Activated naive CD4-positive, alpha-beta T cell treated with anti-CD3 and anti-CD28 coated beads for 36 hours (primary cell): ENCODE measurements around the gene PLCL2. TPM values are rescaled to one million over a fixed set of nuclear protein-coding genes. Genes with fewer than 3 reads are reported as not detected.

Source experiments
- CTCF ChIA-PET: fragments of 350-600 bp; sonication (Branson Sonifier 250); formaldehyde crosslinking; loops from one replicate; lab custom pipeline; 2021; ENCODE audit warnings: antibody characterized with exemption; lab: Charles Lee
- DNase-seq: peaks from one replicate; pipeline ENCODE4 v3.0.0-alpha.2; 2020
- H3K27ac Mint-ChIP-seq: one replicate; pipeline ENCODE4 v1.8.0; 2021; ENCODE audit warnings: mild to moderate bottlenecking, mixed read lengths
- H3K27me3 Mint-ChIP-seq: one replicate; pipeline ENCODE4 v1.8.0; 2021; ENCODE audit warnings: low read depth, mixed read lengths
- H3K36me3 Mint-ChIP-seq: one replicate; pipeline ENCODE4 v1.8.0; 2021; ENCODE audit warnings: low read depth, mixed read lengths
- H3K4me1 Mint-ChIP-seq: one replicate; pipeline ENCODE4 v1.8.0; 2021; ENCODE audit warnings: low read depth, mixed read lengths
- H3K4me3 Mint-ChIP-seq: one replicate; pipeline ENCODE4 v1.8.0; 2021; ENCODE audit warnings: mild to moderate bottlenecking, moderate library complexity, mixed read lengths
- H3K9me3 Mint-ChIP-seq: one replicate; pipeline ENCODE4 v1.8.0; 2021; ENCODE audit warnings: mixed read lengths
- intact Hi-C: fragments of 100-400 bp; cut with micrococcal nuclease; formaldehyde crosslinking; loops from one replicate; pipeline ENCODE4 v1.15.1; 2023
- total RNA-seq, 2 experiments: library from RNA; stranded (reverse); gene quantifications; one replicate each; pipeline ENCODE4 v1.2.3, GENCODE V29; 2021

The PLCL2 gene
- total RNA-seq, 2 experiments from 2014 or later, result 19.9 to 20.5 TPM

DNA sequence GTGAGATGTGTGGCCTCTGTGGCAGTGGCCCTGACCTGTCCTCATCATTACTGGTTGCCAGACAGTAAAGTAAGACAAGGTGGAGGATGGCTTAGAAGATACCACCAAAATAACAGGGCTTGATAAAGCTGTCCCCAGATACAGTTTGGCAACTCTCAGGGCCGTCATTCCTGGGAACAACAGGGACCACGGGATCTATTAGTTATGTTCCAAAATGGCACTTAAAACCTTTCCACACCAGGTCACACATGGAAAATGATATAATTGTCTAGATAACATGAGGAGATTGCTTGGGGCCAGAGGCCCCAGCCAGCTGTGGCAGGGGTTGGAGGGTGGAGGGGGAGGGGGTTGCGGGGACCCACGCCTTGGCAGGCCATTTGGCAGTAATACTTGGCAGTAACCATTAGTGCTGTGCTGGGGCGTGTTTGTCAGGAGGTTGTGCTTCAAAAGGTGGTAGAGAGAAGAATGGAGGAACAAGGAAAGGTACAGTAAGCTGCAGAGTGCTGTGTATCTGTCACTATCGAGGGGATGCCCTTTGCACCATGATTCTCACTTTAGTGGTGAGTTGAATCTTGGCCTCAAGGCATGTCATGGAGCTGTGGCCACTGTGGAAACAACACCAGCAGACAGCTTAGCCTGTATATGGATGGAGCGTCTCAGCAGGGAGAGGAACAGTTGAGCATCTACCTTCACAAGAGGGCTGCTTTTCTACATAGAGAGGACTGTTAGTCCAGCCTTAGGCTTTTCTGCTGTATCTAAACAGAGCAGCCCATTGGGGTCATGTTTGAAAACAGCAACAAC lies 14.0 kb downstream of the PLCL2 start:
- no peaks in the 10 kb centered on the region for H3K36me3 Mint-ChIP-seq
- H3K27ac Mint-ChIP-seq, result peak overlapping the region; percentile 48
- peaks cover 86% of the 10 kb centered on the region for H3K4me1 Mint-ChIP-seq
- H3K9me3 Mint-ChIP-seq, result no peaks in the 10 kb centered on the region
- DNase-seq, result no peak
- no peak overlapping the region for H3K4me3 Mint-ChIP-seq
- no peaks in the 10 kb centered on the region for H3K27me3 Mint-ChIP-seq
- intact Hi-C loops, result no loop called here
- CTCF ChIA-PET, result interaction anchor here (1.3 to 3.0 kb wide), 3 partner anchors 9 to 124 kb away, joined by 3 to 9 read pairs (median 4); no protein-coding TSS in a partner anchor

DNA sequence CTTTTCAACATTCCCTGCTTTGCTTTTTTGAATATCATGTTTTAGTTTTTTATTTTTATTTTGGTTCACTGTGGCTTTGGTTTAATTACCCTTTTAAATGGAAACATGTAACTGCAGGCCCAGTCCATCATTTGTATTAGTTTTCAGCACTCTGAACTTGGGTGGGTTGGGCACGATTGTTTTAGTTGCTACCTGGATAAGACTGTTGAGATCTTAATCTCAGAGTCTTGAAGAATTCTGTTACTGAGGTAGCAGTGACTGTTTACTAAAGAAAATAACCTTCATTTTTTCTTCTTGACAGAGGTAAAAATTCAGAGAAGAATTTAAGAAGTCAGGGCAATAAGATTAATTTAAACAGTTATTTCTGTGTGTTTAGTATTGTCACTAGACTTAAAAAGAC lies 15.2 kb downstream of the PLCL2 start:
- Mint-ChIP-seq H3K36me3 (peaks cover 3% of the 10 kb centered on the region), H3K9me3 (peaks cover 3% of the 10 kb centered on the region), H3K27ac (no peak overlapping the region), H3K4me3 (no peak overlapping the region), H3K4me1 (peaks cover 95% of the 10 kb centered on the region), H3K27me3 (no peaks in the 10 kb centered on the region)
- CTCF ChIA-PET, result interaction anchor here (1.3 to 3.0 kb wide), 3 partner anchors 12 to 123 kb away, joined by 3 to 9 read pairs (median 8); no protein-coding TSS in a partner anchor
- intact Hi-C loops, result loop anchor here (5.0 to 10.0 kb wide), 3 partner anchors 122 to 1975 kb away; partner anchors contain the start of gene RFTN1
- DNase-seq, result no peak

DNA sequence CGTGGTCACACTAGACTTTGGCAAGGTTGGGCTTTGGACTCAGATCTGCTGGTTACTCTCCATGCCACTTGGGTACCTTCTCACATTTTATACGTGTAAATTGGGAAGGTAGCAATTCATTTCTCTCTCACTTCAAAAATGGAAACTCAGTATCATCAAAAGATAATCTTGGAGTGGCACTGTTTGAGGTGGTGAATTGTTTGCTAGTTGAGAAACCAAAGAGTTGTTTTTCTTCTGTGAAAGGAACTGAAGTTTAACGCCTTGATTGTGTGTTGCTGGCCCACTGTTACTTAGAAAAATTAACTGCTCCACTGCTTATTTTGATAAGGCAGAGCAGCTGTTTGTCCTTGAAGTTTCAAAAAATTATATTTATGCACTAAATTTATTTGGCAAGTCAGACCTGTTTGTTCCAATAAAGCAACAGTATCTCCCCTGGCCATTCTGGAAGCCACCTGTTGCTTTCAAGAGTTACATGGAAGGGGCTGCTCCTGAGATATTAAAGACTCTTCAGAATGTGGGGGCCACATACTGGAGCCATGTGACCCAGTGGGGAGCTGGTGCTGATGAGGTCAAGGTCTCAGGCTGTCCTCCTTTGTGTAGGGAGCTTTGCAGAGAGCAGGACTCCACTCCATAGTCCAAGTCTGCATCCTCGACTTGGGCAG lies 16.2 kb downstream of the PLCL2 start:
- CTCF ChIA-PET, result interaction anchor here (2.5 to 3.0 kb wide), 2 partner anchors 13 to 15 kb away, joined by 8 to 9 read pairs; no protein-coding TSS in a partner anchor
- no peak for DNase-seq
- peak overlapping the region; percentile 65 for H3K27ac Mint-ChIP-seq
- H3K27me3 Mint-ChIP-seq, result no peaks in the 10 kb centered on the region
- H3K36me3 Mint-ChIP-seq, result peaks cover 3% of the 10 kb centered on the region
- intact Hi-C loops, result loop anchor here (1.0 to 10.0 kb wide), 4 partner anchors 15 to 1974 kb away; partner anchors contain the start of gene RFTN1
- peaks cover 96% of the 10 kb centered on the region for H3K4me1 Mint-ChIP-seq
- H3K4me3 Mint-ChIP-seq, result peak overlapping the region; percentile 17
- H3K9me3 Mint-ChIP-seq, result peaks cover 3% of the 10 kb centered on the region

DNA sequence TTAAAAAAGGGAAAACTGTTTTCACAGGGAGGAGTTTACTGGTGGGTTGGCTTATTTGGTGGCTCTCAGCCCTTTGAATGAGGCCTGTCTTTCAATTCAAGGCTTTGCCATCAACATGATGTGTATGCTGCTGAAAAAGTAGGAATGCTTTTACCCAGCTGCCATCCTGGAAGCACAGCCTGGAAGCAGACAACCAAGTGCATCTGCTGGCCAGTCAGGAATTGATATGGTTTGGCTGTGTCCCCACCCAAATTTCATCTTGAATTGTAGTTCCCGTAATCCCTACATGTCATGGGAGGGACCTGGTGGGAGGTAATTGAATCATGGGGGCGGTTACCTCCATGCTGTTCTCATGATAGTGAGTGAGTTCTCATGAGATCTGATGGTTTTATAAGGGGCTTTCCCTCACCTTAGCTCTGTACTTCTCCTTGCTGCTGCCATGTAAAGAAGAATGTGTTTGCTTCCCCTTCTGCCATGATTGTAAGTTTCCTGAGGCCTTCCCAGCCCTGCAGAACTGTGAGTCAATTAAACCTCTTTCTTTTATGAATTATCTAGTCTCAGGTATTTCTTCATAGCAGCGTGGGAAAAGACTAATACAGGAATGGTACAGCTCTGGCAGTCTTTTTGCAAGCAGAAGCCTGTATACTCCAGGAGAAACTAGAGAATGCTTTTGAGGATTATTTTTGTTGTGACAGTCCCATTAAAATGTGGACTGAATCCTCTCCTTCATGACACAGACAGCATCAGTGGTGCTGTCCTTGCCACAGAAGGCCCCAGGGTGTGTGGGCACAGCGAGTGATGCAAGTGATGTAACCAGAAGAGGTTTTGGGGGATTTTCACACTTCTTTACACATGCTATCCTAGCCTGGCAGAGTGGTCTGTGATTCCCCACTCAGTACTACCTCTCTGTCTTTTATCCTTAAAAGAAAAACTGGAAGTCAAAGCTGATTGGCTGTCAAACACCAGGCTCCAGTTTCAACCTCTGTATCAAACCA lies 20.0 kb downstream of the PLCL2 start:
- peak; percentile 60 for DNase-seq
- peak overlapping the region; percentile 82 for H3K27ac Mint-ChIP-seq
- no peaks in the 10 kb centered on the region for H3K27me3 Mint-ChIP-seq
- H3K4me1 Mint-ChIP-seq, result peaks cover 81% of the 10 kb centered on the region
- CTCF ChIA-PET, result no interaction called here
- intact Hi-C loops, result loop anchor here (1.0 to 10.0 kb wide), 4 partner anchors 13 to 1970 kb away; partner anchors contain the start of gene RFTN1
- peaks cover 3% of the 10 kb centered on the region for H3K9me3 Mint-ChIP-seq
- H3K4me3 Mint-ChIP-seq, result no peak overlapping the region
- H3K36me3 Mint-ChIP-seq, result peaks cover 3% of the 10 kb centered on the region

DNA sequence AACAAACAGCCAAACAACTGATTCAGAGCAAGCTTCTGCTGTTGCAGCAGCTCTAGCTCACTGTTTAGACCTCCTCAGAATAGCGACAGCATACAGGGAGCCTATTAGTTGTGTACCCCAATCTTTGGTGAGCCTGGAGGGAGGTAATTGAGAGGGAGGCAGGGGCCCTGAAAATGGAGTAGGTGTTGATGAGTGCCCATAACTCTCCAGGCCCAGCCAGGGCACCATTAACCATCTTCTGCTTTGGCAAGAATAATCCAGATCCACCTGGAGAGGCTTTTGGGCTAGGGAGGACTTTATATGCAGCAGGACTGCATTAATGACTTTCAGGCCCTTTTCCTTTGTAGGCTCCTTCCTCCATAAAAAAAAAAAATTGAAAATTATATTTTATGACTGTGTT lies 20.9 kb downstream of the PLCL2 start:
- no peak overlapping the region for H3K4me3 Mint-ChIP-seq
- no peak for DNase-seq
- no peaks in the 10 kb centered on the region for H3K27me3 Mint-ChIP-seq
- CTCF ChIA-PET, result interaction anchor here (0.7 kb wide), 1 partner anchor 99 kb away, joined by 4 read pairs; no protein-coding TSS in a partner anchor
- peak overlapping the region; percentile 73 for H3K27ac Mint-ChIP-seq
- intact Hi-C loops, result loop anchor here (10.0 kb wide), 1 partner anchor 1969 kb away; no protein-coding TSS in a partner anchor
- peaks cover 3% of the 10 kb centered on the region for H3K36me3 Mint-ChIP-seq
- peaks cover 3% of the 10 kb centered on the region for H3K9me3 Mint-ChIP-seq
- H3K4me1 Mint-ChIP-seq, result peaks cover 83% of the 10 kb centered on the region

DNA sequence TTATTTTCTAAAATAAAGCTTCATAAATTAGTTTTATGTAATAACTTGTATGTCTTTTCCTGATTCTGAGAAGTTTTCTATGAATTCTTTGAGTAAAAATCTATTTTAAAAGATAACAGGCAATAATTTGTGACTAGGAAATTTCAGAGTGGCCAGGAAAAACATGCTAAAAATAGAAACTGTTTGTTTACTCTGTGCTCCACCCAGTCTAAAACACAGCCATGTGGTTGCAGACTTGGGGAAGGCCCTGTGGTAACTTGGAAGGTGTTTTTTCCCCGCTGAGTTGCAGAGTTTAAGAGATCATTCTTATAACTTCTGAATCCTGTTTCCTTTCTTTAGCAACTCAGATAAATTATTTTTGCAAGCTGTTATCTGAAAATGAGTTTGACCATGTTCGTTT lies 21.9 kb downstream of the PLCL2 start:
- Mint-ChIP-seq H3K4me3 (no peak overlapping the region), H3K36me3 (peaks cover 3% of the 10 kb centered on the region), H3K27me3 (no peaks in the 10 kb centered on the region), H3K9me3 (peaks cover 3% of the 10 kb centered on the region), H3K4me1 (peaks cover 78% of the 10 kb centered on the region), H3K27ac (no peak overlapping the region)
- intact Hi-C loops, result loop anchor here (10.0 kb wide), 1 partner anchor 1968 kb away; no protein-coding TSS in a partner anchor
- DNase-seq, result peak; percentile 43
- CTCF ChIA-PET, result no interaction called here

DNA sequence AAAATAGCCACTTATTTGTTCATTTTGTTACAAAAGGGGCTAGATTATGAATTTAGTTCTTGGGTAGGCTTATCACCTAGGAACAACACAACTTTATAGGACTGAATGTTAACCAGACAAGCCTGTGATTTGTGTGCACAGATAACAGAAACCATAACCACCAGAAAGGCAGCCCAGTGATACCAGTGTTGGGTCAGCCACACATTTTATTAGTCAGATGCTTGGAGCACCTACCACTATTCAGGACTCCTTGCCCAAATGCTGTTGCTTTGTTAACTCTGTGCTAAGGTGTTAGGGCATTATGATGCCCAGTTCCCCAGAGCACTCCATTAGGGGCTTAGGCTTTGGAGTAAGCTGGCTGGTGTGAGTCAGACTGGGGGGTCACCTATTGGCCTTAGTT lies 22.5 kb downstream of the PLCL2 start:
- CTCF ChIA-PET, result no interaction called here
- Mint-ChIP-seq H3K36me3 (peaks cover 3% of the 10 kb centered on the region), H3K4me1 (peaks cover 78% of the 10 kb centered on the region), H3K27me3 (no peaks in the 10 kb centered on the region), H3K9me3 (peaks cover 3% of the 10 kb centered on the region), H3K27ac (peak overlapping the region; percentile 44), H3K4me3 (no peak overlapping the region)
- no peak for DNase-seq
- intact Hi-C loops, result loop anchor here (10.0 kb wide), 1 partner anchor 1968 kb away; no protein-coding TSS in a partner anchor

DNA sequence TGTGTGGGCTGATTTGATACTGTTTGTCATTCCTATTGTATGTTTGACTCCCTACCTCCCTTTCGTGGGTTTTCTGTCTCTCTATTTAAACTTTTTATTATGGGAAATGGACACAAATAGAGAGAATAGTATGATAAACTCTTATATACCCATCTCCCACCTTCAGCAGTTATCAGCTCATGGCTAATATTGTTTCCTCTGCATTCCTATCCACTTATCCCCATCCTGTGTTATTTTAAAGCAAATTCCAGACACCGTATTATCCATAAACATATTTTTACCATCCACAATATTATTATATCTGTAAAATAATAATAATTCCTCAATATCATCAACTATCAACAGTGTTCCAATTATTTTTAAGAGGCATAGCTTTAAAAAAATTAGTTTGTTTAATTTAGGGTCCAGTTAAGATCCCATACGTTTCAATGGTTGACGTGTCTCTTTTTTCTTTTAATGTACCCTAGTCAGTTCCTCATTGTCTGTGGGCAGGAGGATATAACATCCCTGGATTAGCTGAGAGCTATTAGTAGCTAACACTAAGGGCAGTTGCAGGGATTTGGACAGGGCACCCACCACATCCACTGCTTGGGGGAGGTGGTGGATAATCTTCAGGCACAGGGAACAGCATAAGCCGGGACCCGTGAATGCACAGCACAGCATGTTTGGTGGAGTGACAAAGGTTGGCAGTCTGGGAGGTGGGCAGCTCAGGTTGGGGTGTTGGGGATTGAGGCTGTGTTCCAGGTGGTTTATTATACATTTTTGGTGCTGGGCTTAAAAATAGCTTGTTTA lies 23.5 kb downstream of the PLCL2 start:
- no peak overlapping the region for H3K27ac Mint-ChIP-seq
- no peak for DNase-seq
- intact Hi-C loops, result loop anchor here (10.0 kb wide), 1 partner anchor 1967 kb away; no protein-coding TSS in a partner anchor
- H3K36me3 Mint-ChIP-seq, result peaks cover 3% of the 10 kb centered on the region
- CTCF ChIA-PET, result interaction anchor here (0.5 to 1.8 kb wide), 7 partner anchors 12 to 1233 kb away, joined by 3 to 4 read pairs (median 3); no protein-coding TSS in a partner anchor
- H3K9me3 Mint-ChIP-seq, result peaks cover 3% of the 10 kb centered on the region
- H3K4me1 Mint-ChIP-seq, result peaks cover 79% of the 10 kb centered on the region
- no peaks in the 10 kb centered on the region for H3K27me3 Mint-ChIP-seq
- H3K4me3 Mint-ChIP-seq, result no peak overlapping the region

DNA sequence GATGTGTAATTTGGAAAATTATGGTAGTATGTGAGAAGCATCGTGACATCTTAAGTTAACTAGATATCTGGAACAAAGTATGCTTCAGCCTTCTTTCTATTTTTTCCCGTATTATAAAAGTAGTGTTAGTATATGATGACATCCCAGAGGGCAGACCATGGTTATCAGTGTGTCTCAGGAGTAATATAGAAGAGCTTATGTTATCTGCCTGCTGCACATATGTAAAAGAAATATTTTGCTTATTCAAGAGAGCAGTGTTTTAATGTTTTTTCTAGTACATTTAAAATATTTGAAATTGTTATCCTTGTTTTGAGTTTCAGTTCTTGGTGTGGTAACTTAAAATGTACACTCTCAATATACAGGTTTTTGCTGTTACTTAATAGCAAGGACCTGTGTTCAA lies 24.1 kb downstream of the PLCL2 start:
- Mint-ChIP-seq H3K36me3 (peaks cover 3% of the 10 kb centered on the region), H3K9me3 (peaks cover 3% of the 10 kb centered on the region), H3K27me3 (no peaks in the 10 kb centered on the region), H3K4me3 (no peak overlapping the region), H3K4me1 (peaks cover 75% of the 10 kb centered on the region), H3K27ac (no peak overlapping the region)
- DNase-seq, result no peak
- intact Hi-C loops, result loop anchor here (10.0 kb wide), 1 partner anchor 1966 kb away; no protein-coding TSS in a partner anchor
- CTCF ChIA-PET, result interaction anchor here (1.1 to 1.8 kb wide), 4 partner anchors 12 to 124 kb away, joined by 3 to 4 read pairs (median 3); no protein-coding TSS in a partner anchor

DNA sequence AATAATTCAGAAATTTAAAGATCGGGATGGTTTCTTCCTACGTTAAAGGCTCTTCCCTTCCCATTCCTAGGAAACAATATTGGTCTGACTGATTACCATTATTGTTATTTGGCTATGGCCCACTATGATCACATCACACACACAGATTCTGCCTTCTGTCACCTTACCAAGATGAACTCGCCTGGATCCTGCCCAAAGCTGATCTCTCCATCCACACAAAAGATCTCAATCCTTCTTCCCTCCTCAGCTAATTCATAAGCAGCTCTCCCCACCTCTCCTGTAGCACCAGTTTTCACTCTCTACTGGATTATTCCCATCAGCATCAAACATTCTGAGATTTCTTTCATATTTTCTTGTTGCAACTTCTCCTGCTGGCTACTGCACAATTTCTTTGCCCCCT lies 25.0 kb downstream of the PLCL2 start:
- Mint-ChIP-seq H3K36me3 (no peaks in the 10 kb centered on the region), H3K9me3 (peaks cover under 1% of the 10 kb centered on the region), H3K27me3 (no peaks in the 10 kb centered on the region), H3K27ac (no peak overlapping the region), H3K4me3 (no peak overlapping the region), H3K4me1 (peaks cover 70% of the 10 kb centered on the region)
- CTCF ChIA-PET, result no interaction called here
- intact Hi-C loops, result loop anchor here (10.0 kb wide), 2 partner anchors 1645 to 1965 kb away; no protein-coding TSS in a partner anchor
- no peak for DNase-seq
